KMS-11 (cell line): ENCODE measurements around the gene RELT.

Source experiments
- H2AFZ ChIP-seq: fragments of 200-600 bp; sonication (generic); 2 replicates; pipeline ENCODE4 v1.6.1; 2016; ENCODE audit warnings: antibody characterized with exemption, mixed run types, low read depth
- H3K27ac ChIP-seq: fragments of 200-600 bp; sonication (generic); 2 replicates; pipeline ENCODE4 v1.6.1; 2016; ENCODE audit warnings: mild to moderate bottlenecking, mixed run types
- H3K27me3 ChIP-seq: fragments of 200-600 bp; sonication (generic); 2 replicates; pipeline ENCODE4 v1.6.1; 2017; ENCODE audit warnings: mild to moderate bottlenecking, low read depth, mixed run types, moderate library complexity; ENCODE audit not compliant: insufficient read depth
- H3K36me3 ChIP-seq: fragments of 200-600 bp; sonication (generic); 2 replicates; pipeline ENCODE4 v1.6.1; 2017; ENCODE audit warnings: mild to moderate bottlenecking, mixed run types; ENCODE audit not compliant: insufficient read depth
- H3K4me1 ChIP-seq: fragments of 200-600 bp; sonication (generic); 2 replicates; pipeline ENCODE4 v1.6.1; 2016; ENCODE audit warnings: mild to moderate bottlenecking, low read depth, mixed run types; ENCODE audit not compliant: poor library complexity, severe bottlenecking
- H3K4me2 ChIP-seq: fragments of 200-600 bp; sonication (generic); 2 replicates; pipeline ENCODE4 v1.7.0; 2016; ENCODE audit warnings: mild to moderate bottlenecking, mixed run types
- H3K4me3 ChIP-seq: fragments of 200-600 bp; sonication (generic); IDR thresholded peaks from 2 replicates; pipeline ENCODE4 v1.6.1; 2017; ENCODE audit warnings: low read depth, low read length, mixed read lengths; ENCODE audit not compliant: insufficient read depth
- H3K79me2 ChIP-seq: fragments of 200-600 bp; sonication (generic); 2 replicates; pipeline ENCODE4 v1.6.1; 2016; ENCODE audit warnings: low read depth, mixed run types; ENCODE audit not compliant: insufficient read depth
- H3K9ac ChIP-seq: fragments of 200-600 bp; sonication (generic); 2 replicates; pipeline ENCODE4 v1.6.1; 2016; ENCODE audit warnings: mild to moderate bottlenecking, mixed run types
- H4K20me1 ChIP-seq: fragments of 200-600 bp; sonication (generic); 2 replicates; pipeline ENCODE4 v1.6.1; 2016; ENCODE audit warnings: mild to moderate bottlenecking, mixed run types; ENCODE audit not compliant: insufficient read depth
- CTCF ChIP-seq: fragments of 200-600 bp; sonication (generic); conservative IDR thresholded peaks from 2 replicates; pipeline ENCODE4 v1.6.1; 2017; ENCODE audit warnings: low read depth, mild to moderate bottlenecking, antibody characterized with exemption, low read length, moderate library complexity, mixed read lengths

RELT gene

GRCh38 chr11:73395297-73396208, 19.4 kb downstream of the RELT start:
- Histone ChIP-seq H3K27me3 (no peaks in the 10 kb centered on the region), H3K36me3 (no peaks in the 10 kb centered on the region), H3K27ac (no peak overlapping the region), H3K9ac (no peak overlapping the region), H2AFZ (no peak overlapping the region), H3K4me3 (no peak overlapping the region), H3K4me2 (no peak overlapping the region), H3K79me2 (no peaks in the 10 kb centered on the region), H4K20me1 (no peaks in the 10 kb centered on the region), H3K4me1 (peaks cover 10% of the 10 kb centered on the region)
- TF ChIP-seq CTCF, result no peak

DNA sequence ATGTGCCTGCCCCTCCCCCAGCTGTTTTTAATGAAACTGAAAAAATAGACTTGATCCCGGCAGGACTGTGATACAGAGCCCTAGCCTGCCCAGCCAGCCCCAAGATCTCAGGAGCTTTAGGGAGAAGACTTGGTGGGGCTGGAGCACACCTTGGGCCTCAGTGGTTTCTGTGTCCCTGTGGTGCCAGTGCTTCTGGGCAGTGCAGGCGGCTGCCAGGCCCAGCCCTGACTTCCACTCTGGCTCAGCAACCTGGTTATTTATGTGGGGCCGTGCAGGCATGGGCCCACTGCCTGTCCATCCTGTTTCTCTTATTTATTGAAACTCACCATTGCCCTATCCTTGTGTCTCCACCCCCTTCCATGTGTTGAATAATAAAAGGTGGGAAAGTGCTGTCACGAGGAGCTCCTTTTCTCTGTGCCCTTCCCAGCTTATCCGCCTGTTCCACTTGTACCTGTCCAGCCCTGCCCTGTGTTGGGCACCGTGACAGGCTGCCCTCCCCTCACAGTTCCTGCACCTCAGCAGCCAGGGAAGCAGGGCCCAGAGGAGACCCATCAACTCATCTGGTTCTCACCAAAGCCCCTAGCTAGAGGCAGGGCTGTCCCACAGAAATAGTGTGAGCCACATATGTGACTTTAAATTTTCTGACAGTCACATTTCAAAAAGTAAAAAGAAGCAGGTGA, 20.2 kb downstream of the RELT start:
- H4K20me1 ChIP-seq, result no peaks in the 10 kb centered on the region
- no peak overlapping the region for H3K4me2 ChIP-seq
- peaks cover 10% of the 10 kb centered on the region for H3K4me1 ChIP-seq
- no peak overlapping the region for H2AFZ ChIP-seq
- no peak overlapping the region for H3K27ac ChIP-seq
- no peaks in the 10 kb centered on the region for H3K27me3 ChIP-seq
- no peak for TF ChIP-seq CTCF
- no peak overlapping the region for H3K9ac ChIP-seq
- H3K36me3 ChIP-seq, result no peaks in the 10 kb centered on the region
- no peak overlapping the region for H3K4me3 ChIP-seq
- no peaks in the 10 kb centered on the region for H3K79me2 ChIP-seq

DNA sequence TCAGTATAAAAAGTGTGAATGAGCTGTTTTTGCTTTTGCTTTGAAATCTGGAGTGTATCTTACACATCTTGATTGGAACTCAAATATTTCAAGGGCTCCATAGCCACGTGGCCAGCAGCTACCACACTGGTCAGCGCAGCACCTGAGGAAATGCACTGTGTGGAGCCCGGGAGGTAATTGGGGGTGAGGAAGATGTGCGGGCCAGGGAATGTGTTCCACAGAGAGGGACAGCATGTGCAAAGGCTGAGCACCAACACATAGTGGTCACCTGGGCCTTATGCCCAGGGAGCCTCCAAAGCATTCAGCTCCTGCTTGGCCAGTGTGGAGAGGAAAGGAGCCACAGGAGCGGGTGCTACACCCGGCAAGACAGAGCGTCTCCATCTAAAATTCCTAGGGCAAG, 20.8 kb downstream of the RELT start:
- no peaks in the 10 kb centered on the region for H3K36me3 ChIP-seq
- no peak overlapping the region for H3K27ac ChIP-seq
- H3K9ac ChIP-seq, result no peak overlapping the region
- no peak overlapping the region for H3K4me3 ChIP-seq
- no peak overlapping the region for H2AFZ ChIP-seq
- no peaks in the 10 kb centered on the region for H3K79me2 ChIP-seq
- no peaks in the 10 kb centered on the region for H4K20me1 ChIP-seq
- H3K27me3 ChIP-seq, result no peaks in the 10 kb centered on the region
- TF ChIP-seq CTCF, result no peak
- H3K4me2 ChIP-seq, result no peak overlapping the region
- peaks cover 10% of the 10 kb centered on the region for H3K4me1 ChIP-seq

- Histone ChIP-seq H3K27ac (no peak overlapping the region), H3K79me2 (no peaks in the 10 kb centered on the region), H2AFZ (no peak overlapping the region), H3K27me3 (no peaks in the 10 kb centered on the region), H4K20me1 (no peaks in the 10 kb centered on the region), H3K4me3 (no peak overlapping the region), H3K4me1 (peaks cover 10% of the 10 kb centered on the region), H3K4me2 (no peak overlapping the region), H3K9ac (no peak overlapping the region), H3K36me3 (no peaks in the 10 kb centered on the region)
- no peak for TF ChIP-seq CTCF
Measured at GRCh38 chr11:73397468-73398131, 21.4 kb downstream of the RELT start.
